OCI-LY1 (cell line): ENCODE results near the gene RASGEF1B.
A peak's percentile ranks its signal among the peaks of the same experiment; 100 is the strongest.

Experiments
- H2AFZ ChIP-seq: fragments of 200-600 bp; sonication (generic), shearing (Covaris generic); 2 replicates; pipeline ENCODE4 v1.6.0; 2014; ENCODE audit warnings: antibody characterized with exemption, mild to moderate bottlenecking, low read length
- H3F3A ChIP-seq: fragments of 200-600 bp; sonication (generic), shearing (Covaris generic); 2 replicates; pipeline ENCODE4 v1.6.0; 2014; ENCODE audit warnings: mild to moderate bottlenecking, antibody characterized with exemption, low read length, moderate library complexity; ENCODE audit not compliant: insufficient read depth
- H3K27ac ChIP-seq: fragments of 200-600 bp; sonication (generic); 2 replicates; pipeline ENCODE4 v1.5.1; 2014; ENCODE audit warnings: low read length, mixed run types, mild to moderate bottlenecking, low read depth; ENCODE audit not compliant: poor library complexity, severe bottlenecking
- H3K27me3 ChIP-seq: fragments of 200-600 bp; sonication (generic); 2 replicates; pipeline ENCODE4 v1.6.0; 2014; ENCODE audit warnings: antibody characterized with exemption, mild to moderate bottlenecking, low read length, moderate library complexity; ENCODE audit not compliant: insufficient read depth
- H3K36me3 ChIP-seq: fragments of 200-600 bp; sonication (generic); 2 replicates; pipeline ENCODE4 v1.6.1; 2014; ENCODE audit warnings: mild to moderate bottlenecking, antibody characterized with exemption, low read length, moderate library complexity, mixed read lengths; ENCODE audit not compliant: insufficient read depth
- H3K4me1 ChIP-seq: fragments of 200-600 bp; sonication (generic); 2 replicates; pipeline ENCODE4 v1.5.1; 2014; ENCODE audit warnings: mild to moderate bottlenecking, low read length, moderate library complexity; ENCODE audit not compliant: insufficient read depth, severe bottlenecking
- H3K4me2 ChIP-seq: fragments of 200-600 bp; sonication (generic), shearing (Covaris generic); 2 replicates; pipeline ENCODE4 v1.6.1; 2014; ENCODE audit warnings: low read length
- H3K4me3 ChIP-seq: fragments of 200-600 bp; sonication (generic); 2 replicates; pipeline ENCODE4 v1.5.1; 2014; ENCODE audit warnings: low read length, low read depth, mild to moderate bottlenecking, mixed read lengths; ENCODE audit not compliant: poor library complexity, severe bottlenecking
- H3K79me2 ChIP-seq: fragments of 200-600 bp; shearing (Covaris generic); 2 replicates; pipeline ENCODE4 v1.6.1; 2016; ENCODE audit warnings: mixed run types, low read length, mixed read lengths; ENCODE audit not compliant: insufficient read depth
- H3K9ac ChIP-seq: fragments of 200-600 bp; sonication (generic), shearing (Covaris generic); 2 replicates; pipeline ENCODE4 v1.6.1; 2014; ENCODE audit warnings: mild to moderate bottlenecking, low read length, mixed read lengths
- H3K9me2 ChIP-seq: fragments of 200-600 bp; sonication (generic), shearing (Covaris generic); 2 replicates; pipeline ENCODE4 v1.6.1; 2014; ENCODE audit warnings: low read depth, mild to moderate bottlenecking, low read length, mixed read lengths
- H3K9me3 ChIP-seq: fragments of 200-600 bp; shearing (Covaris generic); 2 replicates; pipeline ENCODE4 v1.6.1; 2014; ENCODE audit warnings: low read length, mixed read lengths
- H4K20me1 ChIP-seq: fragments of 200-600 bp; sonication (generic), shearing (Covaris generic); 2 replicates; pipeline ENCODE4 v1.6.0; 2016; ENCODE audit warnings: mild to moderate bottlenecking, low read length; ENCODE audit not compliant: insufficient read depth
- EZH2 ChIP-seq: fragments of 200-600 bp; sonication (generic), shearing (Covaris generic); IDR thresholded peaks from 2 replicates; pipeline ENCODE4 v1.8.0; 2017; ENCODE audit warnings: borderline replicate concordance, mixed run types, mild to moderate bottlenecking, antibody characterized with exemption, low read length, moderate library complexity, mixed read lengths
- TF ChIP-seq, protein P1 (sequence below): fragments of 200-600 bp; sonication (generic), shearing (Covaris generic); IDR thresholded peaks from 2 replicates; pipeline ENCODE4 v1.5.1; 2017; ENCODE audit warnings: mild to moderate bottlenecking, antibody characterized with exemption, low read length, moderate library complexity, mixed read lengths

RASGEF1B gene

DNA sequence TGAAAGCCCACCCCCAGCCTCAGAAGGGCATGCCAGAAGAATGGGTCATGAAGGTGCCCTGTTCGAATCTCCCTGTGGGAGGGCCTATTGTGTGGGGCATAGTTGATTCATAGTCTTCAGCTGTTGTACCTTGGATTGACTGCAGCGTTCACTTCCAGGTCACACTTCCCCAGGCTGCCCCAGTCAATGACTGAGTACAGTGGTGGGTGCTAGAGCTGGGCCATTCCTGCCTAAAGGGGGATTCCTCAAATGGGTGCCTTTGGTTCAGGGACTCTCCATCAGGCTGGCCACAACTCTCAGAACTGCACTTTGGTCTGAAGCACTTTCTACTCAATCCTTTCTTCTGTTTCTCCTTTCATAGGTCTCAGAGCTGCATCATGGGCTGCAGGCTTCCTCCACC, 35.0 kb upstream of the RASGEF1B start:
- Histone ChIP-seq H3F3A (no peaks in the 10 kb centered on the region), H3K4me2 (no peak overlapping the region), H3K27me3 (no peaks in the 10 kb centered on the region), H3K79me2 (no peaks in the 10 kb centered on the region), H3K9me3 (no peaks in the 10 kb centered on the region), H3K4me1 (peaks cover 86% of the 10 kb centered on the region), H3K36me3 (no peaks in the 10 kb centered on the region), H3K4me3 (no peak overlapping the region), H3K27ac (peak overlapping the region; percentile 68), H3K9me2 (no peaks in the 10 kb centered on the region), H2AFZ (no peak overlapping the region), H4K20me1 (no peaks in the 10 kb centered on the region), H3K9ac (no peak overlapping the region)
- TF ChIP-seq, protein P1, sequence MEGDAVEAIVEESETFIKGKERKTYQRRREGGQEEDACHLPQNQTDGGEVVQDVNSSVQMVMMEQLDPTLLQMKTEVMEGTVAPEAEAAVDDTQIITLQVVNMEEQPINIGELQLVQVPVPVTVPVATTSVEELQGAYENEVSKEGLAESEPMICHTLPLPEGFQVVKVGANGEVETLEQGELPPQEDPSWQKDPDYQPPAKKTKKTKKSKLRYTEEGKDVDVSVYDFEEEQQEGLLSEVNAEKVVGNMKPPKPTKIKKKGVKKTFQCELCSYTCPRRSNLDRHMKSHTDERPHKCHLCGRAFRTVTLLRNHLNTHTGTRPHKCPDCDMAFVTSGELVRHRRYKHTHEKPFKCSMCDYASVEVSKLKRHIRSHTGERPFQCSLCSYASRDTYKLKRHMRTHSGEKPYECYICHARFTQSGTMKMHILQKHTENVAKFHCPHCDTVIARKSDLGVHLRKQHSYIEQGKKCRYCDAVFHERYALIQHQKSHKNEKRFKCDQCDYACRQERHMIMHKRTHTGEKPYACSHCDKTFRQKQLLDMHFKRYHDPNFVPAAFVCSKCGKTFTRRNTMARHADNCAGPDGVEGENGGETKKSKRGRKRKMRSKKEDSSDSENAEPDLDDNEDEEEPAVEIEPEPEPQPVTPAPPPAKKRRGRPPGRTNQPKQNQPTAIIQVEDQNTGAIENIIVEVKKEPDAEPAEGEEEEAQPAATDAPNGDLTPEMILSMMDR, result no peak
- no peak for TF ChIP-seq EZH2

GRCh38 chr4:81505726-81506125, 34.0 kb upstream of the RASGEF1B start:
- H2AFZ ChIP-seq, result 0 out of 2 replicates have a peak overlapping the region, but pooled peaks have one; percentile 9
- no peaks in the 10 kb centered on the region for H3K36me3 ChIP-seq
- peaks cover 86% of the 10 kb centered on the region for H3K4me1 ChIP-seq
- no peaks in the 10 kb centered on the region for H3F3A ChIP-seq
- H3K9me3 ChIP-seq, result no peaks in the 10 kb centered on the region
- no peaks in the 10 kb centered on the region for H3K79me2 ChIP-seq
- peak overlapping the region; percentile 27; the same call in 1 of the 2 replicates for H3K9ac ChIP-seq
- TF ChIP-seq EZH2, result no peak
- TF ChIP-seq, protein P1, result no peak
- H3K4me2 ChIP-seq, result peak overlapping the region; percentile 51
- H3K27me3 ChIP-seq, result no peaks in the 10 kb centered on the region
- H3K9me2 ChIP-seq, result no peaks in the 10 kb centered on the region
- no peaks in the 10 kb centered on the region for H4K20me1 ChIP-seq
- peak overlapping the region; percentile 11 for H3K4me3 ChIP-seq
- H3K27ac ChIP-seq, result peak overlapping the region; percentile 68

- peak overlapping the region; percentile 27; the same call in 1 of the 2 replicates for H3K9ac ChIP-seq
- H3K9me3 ChIP-seq, result no peaks in the 10 kb centered on the region
- TF ChIP-seq, protein P1, result peak; percentile 22; the same call in 1 of the 2 replicates
- no peak for TF ChIP-seq EZH2
- peak overlapping the region; percentile 51 for H3K4me2 ChIP-seq
- no peaks in the 10 kb centered on the region for H4K20me1 ChIP-seq
- peak overlapping the region; percentile 68 for H3K27ac ChIP-seq
- H2AFZ ChIP-seq, result peak overlapping the region; percentile 9; the same call in 1 of the 2 replicates
- H3K4me3 ChIP-seq, result peak overlapping the region; percentile 11
- H3K27me3 ChIP-seq, result no peaks in the 10 kb centered on the region
- H3K36me3 ChIP-seq, result no peaks in the 10 kb centered on the region
- H3F3A ChIP-seq, result no peaks in the 10 kb centered on the region
- peaks cover 83% of the 10 kb centered on the region for H3K4me1 ChIP-seq
- H3K79me2 ChIP-seq, result no peaks in the 10 kb centered on the region
- H3K9me2 ChIP-seq, result no peaks in the 10 kb centered on the region
These were observed 33.4 kb upstream of the RASGEF1B start for GRCh38 chr4:81505004-81505598.
